NCI-H2227 treated with DMSO at 0.1 percent for 48 hours (cell line): ENCODE data around the gene SALL3.

Source experiments
- DNase-seq: peaks from one replicate; lab custom pipeline; 2025; lab: John Stamatoyannopoulos, UW

Gene SALL3

GRCh38 chr18:78965917-78966792 lies 13.5 kb upstream of the SALL3 start:
- no peak for DNase-seq

- no peak for DNase-seq
These were observed 12.9 kb upstream of the SALL3 start for GRCh38 chr18:78966793-78967106.

- DNase-seq, result no peak
These were observed 11.9 kb upstream of the SALL3 start for GRCh38 chr18:78967692-78968091.

- no peak for DNase-seq
These were observed 9.9 kb upstream of the SALL3 start for GRCh38 chr18:78969574-78970315.

- no peak for DNase-seq
These were observed 8.8 kb upstream of the SALL3 start for GRCh38 chr18:78970774-78971333.

- no peak for DNase-seq
These were observed 7.9 kb upstream of the SALL3 start for GRCh38 chr18:78971511-78972245.

GRCh38 chr18:78972385-78972918 lies 7.2 kb upstream of the SALL3 start:
- DNase-seq, result no peak

- DNase-seq, result no peak
These were observed 6.7 kb upstream of the SALL3 start for GRCh38 chr18:78972930-78973331.

- DNase-seq, result no peak
These were observed 6.1 kb upstream of the SALL3 start for GRCh38 chr18:78973357-78974083.

- no peak for DNase-seq
These were observed 5.4 kb upstream of the SALL3 start for GRCh38 chr18:78974115-78974761.

- DNase-seq, result no peak
These were observed 4.3 kb upstream of the SALL3 start for GRCh38 chr18:78975292-78975691.

GRCh38 chr18:78975699-78976335 lies 3.8 kb upstream of the SALL3 start:
- DNase-seq, result no peak

GRCh38 chr18:78976765-78977636 lies 2.6 kb upstream of the SALL3 start:
- no peak for DNase-seq

- no peak for DNase-seq
These were observed 1.8 kb upstream of the SALL3 start for GRCh38 chr18:78977637-78978348.

- no peak for DNase-seq
These were observed 1.1 kb upstream of the SALL3 start for GRCh38 chr18:78978349-78979055.

- no peak for DNase-seq
These were observed 425 bp upstream of the SALL3 start for GRCh38 chr18:78979056-78979729.

GRCh38 chr18:78980279-78980771 lies 707 bp downstream of the SALL3 start:
- no peak for DNase-seq
